OCI-LY7 (cell line): ENCODE results near the gene WDR86. TPM values are rescaled to one million over a fixed set of nuclear protein-coding genes. Genes with fewer than 3 reads are reported as not detected.

Experiments used
- BruUV-seq: library from RNA; stranded (reverse); fragments of 400-500 nt; replicated peaks from 2 replicates; lab custom pipeline; 2021; lab: Mats Ljungman, UMichigan
- CTCF ChIA-PET: fragments of 300-600 bp; sonication (Branson Sonifier 250); formaldehyde crosslinking; loops from one replicate; lab custom pipeline; 2022; ENCODE audit warnings: antibody characterized with exemption; ENCODE audit not compliant: unreplicated experiment; lab: Charles Lee
- POLR2A ChIA-PET: fragments of 300-600 bp; sonication (Branson Sonifier 250); formaldehyde crosslinking; loops from one replicate; lab custom pipeline; 2022; ENCODE audit warnings: antibody characterized with exemption; lab: Charles Lee
- DNase-seq: peaks from one replicate; pipeline ENCODE4 v3.0.0-alpha.2; 2015; ENCODE audit warnings: low spot score
- H2AFZ ChIP-seq: fragments of 200-600 bp; sonication (generic), shearing (Covaris generic); 2 replicates; pipeline ENCODE4 v1.6.1; 2014; ENCODE audit warnings: mild to moderate bottlenecking, antibody characterized with exemption, low read length, moderate library complexity
- H3K27ac ChIP-seq: fragments of 200-600 bp; sonication (generic); 2 replicates; pipeline ENCODE4 v1.5.1; 2014; ENCODE audit warnings: mixed run types, low read depth, mild to moderate bottlenecking, moderate library complexity, low read length, inconsistent platforms; ENCODE audit not compliant: poor library complexity, severe bottlenecking
- H3K36me3 ChIP-seq: fragments of 200-600 bp; sonication (generic); 2 replicates; pipeline ENCODE4 v1.6.1; 2014; ENCODE audit warnings: mild to moderate bottlenecking, antibody characterized with exemption, low read length, moderate library complexity, mixed read lengths; ENCODE audit not compliant: insufficient read depth
- H3K4me1 ChIP-seq: fragments of 200-600 bp; sonication (generic); 2 replicates; pipeline ENCODE4 v1.5.1; 2014; ENCODE audit warnings: mild to moderate bottlenecking, low read length; ENCODE audit not compliant: insufficient read depth, poor library complexity, severe bottlenecking
- H3K4me2 ChIP-seq: fragments of 200-600 bp; sonication (generic); 2 replicates; pipeline ENCODE4 v1.6.1; 2014; ENCODE audit warnings: mild to moderate bottlenecking, low read length
- H3K4me3 ChIP-seq: fragments of 200-600 bp; sonication (generic); 2 replicates; pipeline ENCODE4 v1.5.1; 2014; ENCODE audit warnings: mild to moderate bottlenecking, low read depth, low read length; ENCODE audit not compliant: poor library complexity, severe bottlenecking
- H3K79me2 ChIP-seq: fragments of 200-600 bp; sonication (generic); 2 replicates; pipeline ENCODE4 v1.6.1; 2016; ENCODE audit warnings: low read depth, mild to moderate bottlenecking, low read length, moderate library complexity, mixed read lengths; ENCODE audit not compliant: insufficient read depth
- H3K9me2 ChIP-seq: fragments of 200-600 bp; sonication (generic); 2 replicates; pipeline ENCODE4 v1.6.1; 2016; ENCODE audit warnings: mild to moderate bottlenecking, low read length, mixed read lengths; ENCODE audit not compliant: insufficient read depth
- H3K9me3 ChIP-seq: fragments of 200-600 bp; sonication (generic); 2 replicates; pipeline ENCODE4 v1.6.1; 2014; ENCODE audit warnings: mild to moderate bottlenecking, mixed run types, low read length, mixed read lengths
- H4K20me1 ChIP-seq: fragments of 200-600 bp; sonication (generic); 2 replicates; pipeline ENCODE4 v1.6.1; 2014; ENCODE audit warnings: mild to moderate bottlenecking, antibody characterized with exemption, low read length, moderate library complexity, mixed read lengths; ENCODE audit not compliant: insufficient read depth
- EZH2phosphoT487 ChIP-seq: fragments of 200-600 bp; sonication (generic); IDR thresholded peaks from 2 replicates; pipeline ENCODE4 v1.6.1; 2018; ENCODE audit warnings: low read depth, borderline replicate concordance, mild to moderate bottlenecking, mixed run types, antibody characterized with exemption, low read length, moderate library complexity, mixed read lengths
- intact Hi-C: fragments of 100-400 bp; cut with micrococcal nuclease; formaldehyde crosslinking; loops from one replicate; pipeline ENCODE4 v1.10.0; 2022; ENCODE audit not compliant: unreplicated experiment
- total RNA-seq, 2 experiments: library from RNA; depleted of rRNA in 1 of 2; stranded (reverse); fragments of >200 nt in 1 of 2; shearing (Covaris generic) in 1 of 2; gene quantifications; 2 replicates each; pipeline ENCODE4 v1.2.3, GENCODE V29; 2014 to 2022
- TF ChIP-seq, protein P1 (sequence below): fragments of 200-600 bp; sonication (generic); conservative IDR thresholded peaks from 2 replicates; pipeline ENCODE4 v1.5.1; 2014; ENCODE audit warnings: mild to moderate bottlenecking, antibody characterized with exemption, low read length, moderate library complexity, mixed read lengths

Gene WDR86
- total RNA-seq, 2 experiments from 2014 or later = 0.44 to 0.51 TPM

DNA sequence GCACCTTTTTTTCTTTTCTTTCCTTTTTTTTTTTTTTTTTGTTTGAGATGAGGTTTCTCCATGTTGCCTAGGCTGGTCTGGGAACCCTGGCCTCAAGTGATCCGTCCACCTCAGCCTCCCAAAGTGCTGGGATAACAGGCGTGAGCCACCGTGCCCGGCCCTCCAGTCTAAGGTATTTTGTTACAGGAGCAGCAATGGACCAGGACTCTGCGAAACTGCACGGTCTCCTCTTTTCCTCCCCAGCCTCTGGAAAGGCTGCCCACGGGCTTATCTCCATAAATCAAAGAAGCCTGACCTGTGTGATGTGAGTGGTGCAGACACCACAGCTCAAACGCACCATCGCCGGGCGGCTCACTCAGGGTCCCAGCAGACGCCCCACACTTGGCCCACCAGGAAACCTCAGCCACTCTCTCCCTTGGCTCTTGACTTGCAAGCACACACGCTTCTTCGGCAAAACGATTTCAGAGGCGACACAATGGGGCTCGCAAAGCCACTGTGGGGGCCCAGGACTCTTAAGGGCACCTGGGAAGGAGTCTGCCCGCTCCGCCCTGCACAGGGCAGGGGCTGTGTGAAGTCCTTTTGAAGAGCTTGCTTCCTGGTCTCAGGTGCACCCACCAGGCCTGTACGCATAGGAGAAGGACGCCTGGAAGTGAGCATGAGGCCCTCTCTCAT lies 20.6 kb downstream of the WDR86 start:
- intact Hi-C loops = no loop called here
- Histone ChIP-seq H3K4me2 (no peak overlapping the region), H3K27ac (no peak overlapping the region), H4K20me1 (no peaks in the 10 kb centered on the region), H3K4me1 (no peaks in the 10 kb centered on the region), H3K4me3 (no peak overlapping the region), H3K9me2 (no peaks in the 10 kb centered on the region), H3K9me3 (no peaks in the 10 kb centered on the region), H3K36me3 (no peaks in the 10 kb centered on the region), H3K79me2 (no peaks in the 10 kb centered on the region), H2AFZ (no peak overlapping the region)
- no TSS peak for BruUV-seq
- TF ChIP-seq EZH2phosphoT487 = no peak
- TF ChIP-seq, protein P1, sequence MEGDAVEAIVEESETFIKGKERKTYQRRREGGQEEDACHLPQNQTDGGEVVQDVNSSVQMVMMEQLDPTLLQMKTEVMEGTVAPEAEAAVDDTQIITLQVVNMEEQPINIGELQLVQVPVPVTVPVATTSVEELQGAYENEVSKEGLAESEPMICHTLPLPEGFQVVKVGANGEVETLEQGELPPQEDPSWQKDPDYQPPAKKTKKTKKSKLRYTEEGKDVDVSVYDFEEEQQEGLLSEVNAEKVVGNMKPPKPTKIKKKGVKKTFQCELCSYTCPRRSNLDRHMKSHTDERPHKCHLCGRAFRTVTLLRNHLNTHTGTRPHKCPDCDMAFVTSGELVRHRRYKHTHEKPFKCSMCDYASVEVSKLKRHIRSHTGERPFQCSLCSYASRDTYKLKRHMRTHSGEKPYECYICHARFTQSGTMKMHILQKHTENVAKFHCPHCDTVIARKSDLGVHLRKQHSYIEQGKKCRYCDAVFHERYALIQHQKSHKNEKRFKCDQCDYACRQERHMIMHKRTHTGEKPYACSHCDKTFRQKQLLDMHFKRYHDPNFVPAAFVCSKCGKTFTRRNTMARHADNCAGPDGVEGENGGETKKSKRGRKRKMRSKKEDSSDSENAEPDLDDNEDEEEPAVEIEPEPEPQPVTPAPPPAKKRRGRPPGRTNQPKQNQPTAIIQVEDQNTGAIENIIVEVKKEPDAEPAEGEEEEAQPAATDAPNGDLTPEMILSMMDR = no peak
- CTCF ChIA-PET = no interaction called here
- POLR2A ChIA-PET = no interaction called here
- no peak for DNase-seq

DNA sequence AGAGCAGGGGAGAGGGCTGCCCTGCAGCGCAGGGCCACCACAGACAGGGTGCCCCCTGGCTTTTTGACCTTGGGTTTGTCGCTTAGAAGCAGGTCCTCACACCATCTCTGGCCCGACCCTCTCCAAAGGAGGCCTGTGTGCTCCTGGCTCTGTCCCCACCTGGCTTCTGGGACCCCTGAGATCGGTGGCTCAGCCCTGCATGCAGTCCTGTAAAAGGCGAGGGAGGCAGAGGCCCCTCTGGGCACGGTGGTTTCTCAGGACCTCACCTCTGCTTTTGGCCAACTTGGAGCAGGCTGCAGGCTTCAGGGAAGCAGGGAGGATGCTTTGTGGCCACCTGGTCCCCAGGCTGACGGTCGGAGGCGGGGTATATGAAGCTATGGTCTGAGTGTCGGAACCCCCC lies 21.4 kb downstream of the WDR86 start:
- no peaks in the 10 kb centered on the region for H3K4me1 ChIP-seq
- POLR2A ChIA-PET = no interaction called here
- no peaks in the 10 kb centered on the region for H3K9me3 ChIP-seq
- no peaks in the 10 kb centered on the region for H3K36me3 ChIP-seq
- no peak for TF ChIP-seq EZH2phosphoT487
- TF ChIP-seq, protein P1 = no peak
- no peaks in the 10 kb centered on the region for H3K79me2 ChIP-seq
- intact Hi-C loops = no loop called here
- CTCF ChIA-PET = no interaction called here
- H4K20me1 ChIP-seq = no peaks in the 10 kb centered on the region
- H2AFZ ChIP-seq = no peak overlapping the region
- no TSS peak for BruUV-seq
- H3K4me3 ChIP-seq = no peak overlapping the region
- no peak for DNase-seq
- H3K4me2 ChIP-seq = no peak overlapping the region
- no peak overlapping the region for H3K27ac ChIP-seq
- H3K9me2 ChIP-seq = no peaks in the 10 kb centered on the region

DNA sequence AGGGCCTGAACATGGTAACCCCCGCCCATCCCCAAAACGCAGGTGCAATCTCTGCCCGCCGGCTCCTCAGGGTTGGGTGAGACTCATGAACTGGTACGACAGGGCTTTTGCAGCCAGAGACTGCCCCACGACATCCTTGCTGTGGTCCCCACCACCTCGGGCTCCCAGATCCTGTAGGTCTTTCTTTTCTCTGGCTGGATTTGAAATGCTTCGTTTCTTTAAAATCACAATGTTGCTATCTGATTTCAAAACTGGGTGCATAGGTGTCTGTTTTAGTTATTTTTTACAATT lies 21.9 kb downstream of the WDR86 start:
- no peaks in the 10 kb centered on the region for H3K4me1 ChIP-seq
- no peaks in the 10 kb centered on the region for H3K9me2 ChIP-seq
- TF ChIP-seq, protein P1 = no peak
- TF ChIP-seq EZH2phosphoT487 = no peak
- H3K4me3 ChIP-seq = no peak overlapping the region
- ChIA-PET POLR2A (no interaction called here), CTCF (no interaction called here)
- no peaks in the 10 kb centered on the region for H3K79me2 ChIP-seq
- intact Hi-C loops = no loop called here
- no peak overlapping the region for H2AFZ ChIP-seq
- no peaks in the 10 kb centered on the region for H3K36me3 ChIP-seq
- no peak overlapping the region for H3K4me2 ChIP-seq
- no peaks in the 10 kb centered on the region for H3K9me3 ChIP-seq
- DNase-seq = no peak
- H4K20me1 ChIP-seq = no peaks in the 10 kb centered on the region
- BruUV-seq = no TSS peak
- no peak overlapping the region for H3K27ac ChIP-seq
